Astrocyte (in vitro differentiated cells and primary cell): ENCODE results near the gene PKNOX2. TPM values are rescaled to one million over a fixed set of nuclear protein-coding genes. Genes with fewer than 3 reads are reported as not detected.

Source experiments
- DNase-seq: peaks from one replicate; pipeline ENCODE4 v3.0.0-alpha.2; 2010; ENCODE audit warnings: low read depth
- FAIRE-seq: peaks from 2 replicates; lab custom pipeline; 2011; peaks lifted over from hg19 to GRCh38; lab: Jason Lieb, UNC
- H2AFZ ChIP-seq: 2 replicates; pipeline ENCODE4 v1.6.0; 2012; ENCODE audit warnings: low read depth, low read length, inconsistent platforms
- H3K27ac ChIP-seq: 2 replicates; pipeline ENCODE4 v1.5.1; 2011; ENCODE audit warnings: low read depth, low read length, inconsistent platforms
- H3K27me3 ChIP-seq: 2 replicates; pipeline ENCODE4 v1.6.0; 2011; ENCODE audit warnings: low read length, inconsistent platforms; ENCODE audit not compliant: insufficient read depth
- H3K36me3 ChIP-seq: 2 replicates; pipeline ENCODE4 v1.5.1; 2011; ENCODE audit warnings: low read length, inconsistent platforms; ENCODE audit not compliant: insufficient read depth
- H3K4me1 ChIP-seq: 2 replicates; pipeline ENCODE4 v1.5.1; 2011; ENCODE audit warnings: low read length, inconsistent platforms; ENCODE audit not compliant: insufficient read depth
- H3K4me2 ChIP-seq: 2 replicates; pipeline ENCODE4 v1.6.0; 2012; ENCODE audit warnings: low read length, inconsistent platforms
- H3K4me3 ChIP-seq: 2 replicates; pipeline ENCODE4 v1.5.1; 2011; ENCODE audit warnings: low read depth, mild to moderate bottlenecking, low read length, inconsistent platforms; ENCODE audit not compliant: insufficient read depth
- H3K79me2 ChIP-seq: 2 replicates; pipeline ENCODE4 v1.6.0; 2012; ENCODE audit warnings: mild to moderate bottlenecking, low read length, inconsistent platforms; ENCODE audit not compliant: insufficient read depth
- H3K9ac ChIP-seq: 2 replicates; pipeline ENCODE4 v1.6.0; 2012; ENCODE audit warnings: mild to moderate bottlenecking, low read length, inconsistent platforms
- H3K9me3 ChIP-seq: 2 replicates; pipeline ENCODE4 v1.5.1; 2012; ENCODE audit warnings: low read depth, mild to moderate bottlenecking, low read length, inconsistent platforms; ENCODE audit not compliant: insufficient read depth
- H4K20me1 ChIP-seq: 2 replicates; pipeline ENCODE4 v1.6.0; 2012; ENCODE audit warnings: low read length, inconsistent platforms; ENCODE audit not compliant: insufficient read depth
- H3K27ac Mint-ChIP-seq: one replicate; pipeline ENCODE4 v1.8.0; 2021; ENCODE audit warnings: mild to moderate bottlenecking, mixed read lengths; ENCODE audit not compliant: unreplicated experiment
- H3K27me3 Mint-ChIP-seq: one replicate; pipeline ENCODE4 v1.8.0; 2021; ENCODE audit warnings: low read depth, mixed read lengths; ENCODE audit not compliant: unreplicated experiment
- H3K36me3 Mint-ChIP-seq: one replicate; pipeline ENCODE4 v1.8.0; 2021; ENCODE audit warnings: low read depth, mixed read lengths; ENCODE audit not compliant: unreplicated experiment
- H3K4me1 Mint-ChIP-seq: one replicate; pipeline ENCODE4 v1.8.0; 2021; ENCODE audit warnings: low read depth, mixed read lengths; ENCODE audit not compliant: unreplicated experiment
- H3K4me3 Mint-ChIP-seq: one replicate; pipeline ENCODE4 v1.8.0; 2021; ENCODE audit warnings: mild to moderate bottlenecking, moderate library complexity, mixed read lengths; ENCODE audit not compliant: unreplicated experiment
- H3K9me3 Mint-ChIP-seq: one replicate; pipeline ENCODE4 v1.8.0; 2021; ENCODE audit warnings: mild to moderate bottlenecking, mixed read lengths; ENCODE audit not compliant: unreplicated experiment
- EZH2 ChIP-seq: IDR thresholded peaks from 2 replicates; pipeline ENCODE4 v1.6.1; 2012; ENCODE audit warnings: mild to moderate bottlenecking, low read length, inconsistent platforms; ENCODE audit not compliant: insufficient read depth
- total RNA-seq: library from RNA; stranded (reverse); gene quantifications from 2 replicates; pipeline ENCODE4 v1.2.1, GENCODE V29; 2021
- TF ChIP-seq, protein P1 (sequence below): IDR thresholded peaks from 2 replicates; pipeline ENCODE4 v1.5.1; 2011; ENCODE audit warnings: low read depth, mild to moderate bottlenecking, inconsistent platforms, low read length, moderate library complexity; ENCODE audit not compliant: insufficient read depth

Gene PKNOX2
- total RNA-seq, 1 donor from 2014 or later: 53.4 TPM

DNA sequence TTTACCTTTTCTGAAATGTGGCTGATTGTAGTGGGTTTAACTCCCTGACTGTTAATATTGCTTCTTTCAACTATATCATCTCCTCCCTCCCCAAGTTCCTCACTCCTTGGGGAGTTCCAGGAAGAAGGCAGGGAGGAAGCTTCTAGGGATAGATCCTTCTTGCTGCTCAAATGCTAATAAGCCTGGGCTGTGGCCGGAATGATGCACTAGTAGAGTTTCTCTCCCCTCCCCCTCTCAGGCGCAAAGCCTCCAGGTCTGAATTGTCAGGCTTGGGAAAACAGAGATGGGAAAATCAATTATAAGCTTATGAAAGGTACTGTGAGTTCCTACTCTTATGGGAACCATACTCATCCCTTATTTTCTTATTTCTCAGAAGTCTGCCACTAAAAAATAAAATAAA, 300.7 kb downstream of the PKNOX2 start:
- Mint-ChIP-seq H3K4me1 (peaks cover 20% of the 10 kb centered on the region), H3K9me3 (no peaks in the 10 kb centered on the region), H3K36me3 (peaks cover 2% of the 10 kb centered on the region), H3K27ac (peak overlapping the region; percentile 59), H3K27me3 (peaks cover 3% of the 10 kb centered on the region), H3K4me3 (no peak overlapping the region)
- Histone ChIP-seq H2AFZ (no peak overlapping the region), H3K4me3 (no peak overlapping the region), H3K36me3 (no peaks in the 10 kb centered on the region), H3K27me3 (no peaks in the 10 kb centered on the region), H3K27ac (no peak overlapping the region), H4K20me1 (no peaks in the 10 kb centered on the region), H3K9me3 (no peaks in the 10 kb centered on the region), H3K9ac (no peak overlapping the region), H3K4me2 (no peak overlapping the region), H3K4me1 (no peaks in the 10 kb centered on the region), H3K79me2 (no peaks in the 10 kb centered on the region)
- FAIRE-seq (no peak), DNase-seq (no peak)
- no peak for TF ChIP-seq EZH2
- TF ChIP-seq, protein P1, sequence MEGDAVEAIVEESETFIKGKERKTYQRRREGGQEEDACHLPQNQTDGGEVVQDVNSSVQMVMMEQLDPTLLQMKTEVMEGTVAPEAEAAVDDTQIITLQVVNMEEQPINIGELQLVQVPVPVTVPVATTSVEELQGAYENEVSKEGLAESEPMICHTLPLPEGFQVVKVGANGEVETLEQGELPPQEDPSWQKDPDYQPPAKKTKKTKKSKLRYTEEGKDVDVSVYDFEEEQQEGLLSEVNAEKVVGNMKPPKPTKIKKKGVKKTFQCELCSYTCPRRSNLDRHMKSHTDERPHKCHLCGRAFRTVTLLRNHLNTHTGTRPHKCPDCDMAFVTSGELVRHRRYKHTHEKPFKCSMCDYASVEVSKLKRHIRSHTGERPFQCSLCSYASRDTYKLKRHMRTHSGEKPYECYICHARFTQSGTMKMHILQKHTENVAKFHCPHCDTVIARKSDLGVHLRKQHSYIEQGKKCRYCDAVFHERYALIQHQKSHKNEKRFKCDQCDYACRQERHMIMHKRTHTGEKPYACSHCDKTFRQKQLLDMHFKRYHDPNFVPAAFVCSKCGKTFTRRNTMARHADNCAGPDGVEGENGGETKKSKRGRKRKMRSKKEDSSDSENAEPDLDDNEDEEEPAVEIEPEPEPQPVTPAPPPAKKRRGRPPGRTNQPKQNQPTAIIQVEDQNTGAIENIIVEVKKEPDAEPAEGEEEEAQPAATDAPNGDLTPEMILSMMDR: no peak

DNA sequence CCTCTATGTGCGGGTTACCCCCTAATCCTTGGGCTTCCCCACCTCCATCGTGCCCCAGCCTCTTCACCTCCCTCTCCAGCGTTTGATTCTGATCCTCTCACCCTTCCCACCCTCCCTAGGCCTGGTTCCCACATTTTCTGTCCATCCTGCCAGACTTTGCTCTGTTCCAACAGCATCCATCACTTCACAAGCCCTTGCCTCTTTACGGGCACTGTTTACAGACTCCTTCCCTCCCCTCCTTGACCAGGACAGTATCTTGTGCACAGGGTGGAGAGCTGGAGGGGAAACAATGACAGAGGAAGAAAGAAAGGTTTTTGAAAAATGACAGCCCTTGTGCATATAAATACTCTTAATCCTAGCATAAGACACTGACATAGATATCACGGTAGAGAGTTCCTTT, 301.1 kb downstream of the PKNOX2 start:
- H3K9me3 Mint-ChIP-seq: no peaks in the 10 kb centered on the region
- no peak overlapping the region for H3K27ac Mint-ChIP-seq
- DNase-seq (no peak), FAIRE-seq (no peak)
- Histone ChIP-seq H3K4me2 (no peak overlapping the region), H3K4me1 (no peaks in the 10 kb centered on the region), H3K27me3 (no peaks in the 10 kb centered on the region), H3K79me2 (no peaks in the 10 kb centered on the region), H3K9ac (no peak overlapping the region), H2AFZ (no peak overlapping the region), H3K36me3 (no peaks in the 10 kb centered on the region), H3K27ac (no peak overlapping the region), H3K9me3 (no peaks in the 10 kb centered on the region), H3K4me3 (no peak overlapping the region), H4K20me1 (no peaks in the 10 kb centered on the region)
- TF ChIP-seq, protein P1: no peak
- no peak for TF ChIP-seq EZH2
- peaks cover 20% of the 10 kb centered on the region for H3K4me1 Mint-ChIP-seq
- no peak overlapping the region for H3K4me3 Mint-ChIP-seq
- peaks cover 3% of the 10 kb centered on the region for H3K27me3 Mint-ChIP-seq
- peaks cover 2% of the 10 kb centered on the region for H3K36me3 Mint-ChIP-seq

DNA sequence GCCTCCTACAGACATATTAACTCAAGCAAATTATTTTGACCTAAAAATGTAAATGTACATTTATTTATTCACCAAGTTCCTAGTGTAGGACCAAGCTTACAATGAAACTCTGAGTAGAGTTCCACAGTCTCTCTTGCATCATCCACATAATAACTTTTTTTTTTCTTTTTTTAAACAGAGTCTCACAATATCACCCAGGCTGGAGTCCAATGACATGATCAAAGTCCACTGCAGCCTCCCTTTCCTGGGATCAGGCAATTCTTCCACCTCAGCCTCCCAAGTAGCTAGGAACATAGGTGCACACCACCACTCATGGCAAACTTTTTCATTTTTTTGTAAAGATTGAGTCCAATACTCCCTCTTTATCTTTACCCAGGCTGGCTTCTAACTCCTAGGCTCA, 303.5 kb downstream of the PKNOX2 start:
- FAIRE-seq: no peak
- Histone ChIP-seq H3K4me1 (no peaks in the 10 kb centered on the region), H3K9me3 (no peaks in the 10 kb centered on the region), H3K27me3 (no peaks in the 10 kb centered on the region), H3K36me3 (no peaks in the 10 kb centered on the region), H4K20me1 (no peaks in the 10 kb centered on the region), H3K4me3 (no peak overlapping the region), H3K9ac (no peak overlapping the region), H2AFZ (no peak overlapping the region), H3K4me2 (no peak overlapping the region), H3K79me2 (no peaks in the 10 kb centered on the region), H3K27ac (no peak overlapping the region)
- Mint-ChIP-seq H3K4me3 (no peak overlapping the region), H3K4me1 (peaks cover 20% of the 10 kb centered on the region), H3K27ac (no peak overlapping the region), H3K27me3 (no peaks in the 10 kb centered on the region), H3K9me3 (no peaks in the 10 kb centered on the region), H3K36me3 (peaks cover 2% of the 10 kb centered on the region)
- DNase-seq: no peak
- TF ChIP-seq, protein P1: no peak
